HEK293T (cell line): ENCODE data around the gene NYNRIN.
"Not testable (repeated sequence)": the region's sequence is repeated elsewhere in the genome, so short reads cannot be mapped to it uniquely, and the experiment has no call there.

ENCODE experiments used
- BHLHE40 ChIP-seq: fragments of 450-650 bp; IDR thresholded peaks from 2 replicates; pipeline ENCODE4 v1.6.1; 2016; ENCODE audit warnings: mild to moderate bottlenecking, moderate library complexity, borderline replicate concordance
- FOXA1 ChIP-seq: fragments of 450-650 bp; IDR thresholded peaks from 2 replicates; pipeline ENCODE4 v1.6.1; 2016; ENCODE audit warnings: mild to moderate bottlenecking
- FOXK2 ChIP-seq: fragments of 450-650 bp; IDR thresholded peaks from 2 replicates; pipeline ENCODE4 v1.6.1; 2016; ENCODE audit warnings: mild to moderate bottlenecking
- FOXM1 ChIP-seq: fragments of 450-650 bp; IDR thresholded peaks from 2 replicates; pipeline ENCODE4 v1.6.1; 2017; ENCODE audit warnings: mild to moderate bottlenecking, borderline replicate concordance
- NFRKB ChIP-seq: fragments of 450-650 bp; IDR thresholded peaks from 2 replicates; pipeline ENCODE4 v1.6.1; 2016; ENCODE audit warnings: mild to moderate bottlenecking, moderate library complexity
- PKNOX1 ChIP-seq: fragments of 450-650 bp; IDR thresholded peaks from 2 replicates; pipeline ENCODE4 v1.6.1; 2016
- SP1 ChIP-seq: fragments of 450-650 bp; IDR thresholded peaks from 2 replicates; pipeline ENCODE4 v1.6.1; 2017
- ZNF384 ChIP-seq: fragments of 450-650 bp; IDR thresholded peaks from 2 replicates; pipeline ENCODE4 v1.6.1; 2016

GRCh38 chr14:24387579-24387978 lies 11.2 kb upstream of the NYNRIN start:
- TF ChIP-seq FOXA1, PKNOX1, SP1, BHLHE40, FOXM1, FOXK2, ZNF384, NFRKB: not testable (repeated sequence)
